Activated CD8-positive, alpha-beta T cell treated with anti-CD3 and anti-CD28 coated beads, Interleukin-2, amount 10 ng/mL, durations not matched to agents 7 days and 5 days (primary cell): ENCODE measurements around the gene DYNLT1. TPM values are rescaled to one million over a fixed set of nuclear protein-coding genes. Genes with fewer than 3 reads are reported as not detected.
"Not testable (repeated sequence)": the region's sequence is repeated elsewhere in the genome, so short reads cannot be mapped to it uniquely, and the experiment has no call there.

Experiments used
- ATAC-seq: fragments of 150-1000 bp; cut with Tn5 transposase; one replicate; pipeline ENCODE4 v1.10.0; 2021; ENCODE audit warnings: moderate library complexity
- CTCF ChIA-PET: fragments of 350-600 bp; sonication (Branson Sonifier 250); formaldehyde crosslinking; loops from one replicate; lab custom pipeline; 2021; ENCODE audit warnings: antibody characterized with exemption; lab: Charles Lee
- POLR2A ChIA-PET: fragments of 350-600 bp; sonication (Branson Sonifier 250); formaldehyde crosslinking; loops from one replicate; lab custom pipeline; 2021; ENCODE audit warnings: antibody characterized with exemption; lab: Charles Lee
- DNase-seq: peaks from one replicate; pipeline ENCODE4 v3.0.0-alpha.2; 2020
- H3K27ac Mint-ChIP-seq: one replicate; pipeline ENCODE4 v1.8.0; 2021; ENCODE audit warnings: mild to moderate bottlenecking, mixed read lengths
- H3K27me3 Mint-ChIP-seq: one replicate; pipeline ENCODE4 v1.8.0; 2021; ENCODE audit warnings: low read depth, mixed read lengths
- H3K36me3 Mint-ChIP-seq: one replicate; pipeline ENCODE4 v1.8.0; 2021; ENCODE audit warnings: low read depth, mixed read lengths
- H3K4me1 Mint-ChIP-seq: one replicate; pipeline ENCODE4 v1.8.0; 2021; ENCODE audit warnings: low read depth, mixed read lengths
- H3K4me3 Mint-ChIP-seq: one replicate; pipeline ENCODE4 v1.8.0; 2021; ENCODE audit warnings: mild to moderate bottlenecking, mixed read lengths
- H3K9me3 Mint-ChIP-seq: one replicate; pipeline ENCODE4 v1.8.0; 2022; ENCODE audit warnings: mixed read lengths; ENCODE audit not compliant: insufficient read depth
- total RNA-seq, 2 experiments: library from RNA; stranded (reverse); gene quantifications; one replicate each; pipeline ENCODE4 v1.2.3, GENCODE V29; 2021

DYNLT1 gene
- total RNA-seq, 2 experiments from 2014 or later, result 79.0 to 86.4 TPM

GRCh38 chr6:158662954-158663624 lies 18.5 kb upstream of the DYNLT1 start:
- peaks cover 46% of the 10 kb centered on the region for H3K4me1 Mint-ChIP-seq
- H3K9me3 Mint-ChIP-seq, result no peaks in the 10 kb centered on the region
- peak overlapping the region; percentile 41 for H3K27ac Mint-ChIP-seq
- POLR2A ChIA-PET, result interaction anchor here (0.8 to 2.4 kb wide), 5 partner anchors 11 to 34 kb away, joined by 3 to 8 read pairs (median 4); partner anchors contain the start of gene DYNLT1
- no peaks in the 10 kb centered on the region for H3K27me3 Mint-ChIP-seq
- peak overlapping the region; percentile 36 for H3K4me3 Mint-ChIP-seq
- DNase-seq (no peak), ATAC-seq (no peak)
- CTCF ChIA-PET, result interaction anchor here (0.8 to 7.1 kb wide), 7 partner anchors 10 to 41 kb away, joined by 3 to 154 read pairs (median 3); partner anchors contain the start of genes DYNLT1 and SYTL3
- peaks cover 66% of the 10 kb centered on the region for H3K36me3 Mint-ChIP-seq

- ChIA-PET CTCF (interaction anchor here (0.8 to 7.1 kb wide), 8 partner anchors 11 to 56 kb away, joined by 3 to 154 read pairs (median 4); partner anchors contain the start of genes DYNLT1 and SYTL3), POLR2A (interaction anchor here (1.0 to 2.4 kb wide), 4 partner anchors 10 to 34 kb away, joined by 3 to 8 read pairs (median 4); partner anchors contain the start of gene DYNLT1)
- H3K27me3 Mint-ChIP-seq, result no peaks in the 10 kb centered on the region
Measured at GRCh38 chr6:158662607-158662953, 18.0 kb upstream of the DYNLT1 start.

GRCh38 chr6:158661156-158661685 lies 16.7 kb upstream of the DYNLT1 start:
- Mint-ChIP-seq H3K27ac (no peak overlapping the region), H3K4me1 (peaks cover 53% of the 10 kb centered on the region), H3K4me3 (no peak overlapping the region), H3K36me3 (peaks cover 60% of the 10 kb centered on the region), H3K9me3 (no peaks in the 10 kb centered on the region), H3K27me3 (no peaks in the 10 kb centered on the region)
- ChIA-PET CTCF (interaction anchor here (0.7 to 7.1 kb wide), 10 partner anchors 10 to 473 kb away, joined by 3 to 154 read pairs (median 6); partner anchors contain the start of genes DYNLT1 and SYTL3), POLR2A (interaction anchor here (0.7 kb wide), 1 partner anchor 289 kb away, joined by 3 read pairs; no protein-coding TSS in a partner anchor)
- ATAC-seq (no peak), DNase-seq (no peak)

More at GRCh38 chr6:158662607-158662953, 18.0 kb upstream of the DYNLT1 start:
- H3K36me3 Mint-ChIP-seq, result peaks cover 64% of the 10 kb centered on the region
- H3K4me3 Mint-ChIP-seq, result no peak overlapping the region
- H3K27ac Mint-ChIP-seq, result no peak overlapping the region
- ATAC-seq (no peak), DNase-seq (no peak)
- H3K4me1 Mint-ChIP-seq, result peaks cover 46% of the 10 kb centered on the region
- H3K9me3 Mint-ChIP-seq, result no peaks in the 10 kb centered on the region

GRCh38 chr6:158660333-158660754 lies 15.8 kb upstream of the DYNLT1 start:
- POLR2A ChIA-PET, result interaction anchor here (2.5 to 2.7 kb wide), 2 partner anchors 11 to 16 kb away, joined by 13 to 19 read pairs; partner anchors contain the start of genes DYNLT1 and SYTL3
- Mint-ChIP-seq H3K4me1 (peaks cover 62% of the 10 kb centered on the region), H3K36me3 (peaks cover 65% of the 10 kb centered on the region), H3K9me3 (no peaks in the 10 kb centered on the region), H3K27me3 (no peaks in the 10 kb centered on the region), H3K4me3 (no peak overlapping the region), H3K27ac (peak overlapping the region; percentile 60)
- ATAC-seq (peak; percentile 69), DNase-seq (peak; percentile 66)
- CTCF ChIA-PET, result interaction anchor here (0.6 to 7.1 kb wide), 21 partner anchors 9 to 1086 kb away, joined by 3 to 154 read pairs (median 5); partner anchors contain the start of genes DYNLT1 and SYTL3

- H3K27me3 Mint-ChIP-seq, ATAC-seq, DNase-seq, POLR2A ChIA-PET, CTCF ChIA-PET, H3K4me3 Mint-ChIP-seq, H3K9me3 Mint-ChIP-seq: not testable (repeated sequence)
- H3K27ac Mint-ChIP-seq, result peak overlapping the region; percentile 9
- H3K36me3 Mint-ChIP-seq, result peaks cover 63% of the 10 kb centered on the region
- peaks cover 77% of the 10 kb centered on the region for H3K4me1 Mint-ChIP-seq
Measured at GRCh38 chr6:158656986-158657385, 12.4 kb upstream of the DYNLT1 start.

GRCh38 chr6:158655569-158656450 lies 11.3 kb upstream of the DYNLT1 start:
- Mint-ChIP-seq H3K4me1 (peaks cover 80% of the 10 kb centered on the region), H3K27me3 (no peaks in the 10 kb centered on the region), H3K36me3 (peaks cover 62% of the 10 kb centered on the region), H3K4me3 (peak overlapping the region; percentile 73), H3K9me3 (no peaks in the 10 kb centered on the region), H3K27ac (peak overlapping the region; percentile 98)
- DNase-seq, result no peak
- ChIA-PET POLR2A (interaction anchor here (1.4 kb wide), 1 partner anchor 11 kb away, joined by 4 read pairs; the partner anchor contains the start of gene DYNLT1), CTCF (interaction anchor here (1.0 to 1.4 kb wide), 3 partner anchors 16 to 36 kb away, joined by 3 to 7 read pairs (median 3); no protein-coding TSS in a partner anchor)
- no peak for ATAC-seq

- Mint-ChIP-seq H3K27ac (peak overlapping the region; percentile 98), H3K36me3 (peaks cover 55% of the 10 kb centered on the region), H3K4me1 (peaks cover 72% of the 10 kb centered on the region), H3K4me3 (peak overlapping the region; percentile 73), H3K9me3 (no peaks in the 10 kb centered on the region), H3K27me3 (no peaks in the 10 kb centered on the region)
- ATAC-seq (no peak), DNase-seq (no peak)
- POLR2A ChIA-PET, result interaction anchor here (1.4 kb wide), 1 partner anchor 11 kb away, joined by 4 read pairs; the partner anchor contains the start of gene DYNLT1
- CTCF ChIA-PET, result interaction anchor here (0.8 to 1.4 kb wide), 5 partner anchors 10 to 434 kb away, joined by 3 to 7 read pairs (median 3); partner anchors contain the start of gene DYNLT1
Measured at GRCh38 chr6:158654960-158655489, 10.5 kb upstream of the DYNLT1 start.

GRCh38 chr6:158654498-158654897 lies 10.0 kb upstream of the DYNLT1 start:
- Mint-ChIP-seq H3K27ac (peak overlapping the region; percentile 98), H3K4me1 (peaks cover 72% of the 10 kb centered on the region), H3K27me3 (no peaks in the 10 kb centered on the region), H3K9me3 (no peaks in the 10 kb centered on the region), H3K4me3 (peak overlapping the region; percentile 73), H3K36me3 (peaks cover 53% of the 10 kb centered on the region)
- ATAC-seq, result no peak
- DNase-seq, result no peak
- POLR2A ChIA-PET, result interaction anchor here (3.7 kb wide), 1 partner anchor 11 kb away, joined by 46 read pairs; the partner anchor contains the start of gene DYNLT1
- CTCF ChIA-PET, result interaction anchor here (0.8 to 9.3 kb wide), 7 partner anchors 7 to 433 kb away, joined by 3 to 88 read pairs (median 4); partner anchors contain the start of gene DYNLT1

- POLR2A ChIA-PET, result interaction anchor here (0.6 to 3.7 kb wide), 5 partner anchors 10 to 516 kb away, joined by 3 to 46 read pairs (median 4); partner anchors contain the start of gene DYNLT1
- H3K27me3 Mint-ChIP-seq, result no peaks in the 10 kb centered on the region
- peak; percentile 97 for DNase-seq
- ATAC-seq, result peak; percentile 78
- peaks cover 72% of the 10 kb centered on the region for H3K4me1 Mint-ChIP-seq
- H3K27ac Mint-ChIP-seq, result peak overlapping the region; percentile 98
- H3K9me3 Mint-ChIP-seq, result no peaks in the 10 kb centered on the region
- CTCF ChIA-PET, result interaction anchor here (0.7 to 9.3 kb wide), 9 partner anchors 8 to 439 kb away, joined by 3 to 88 read pairs (median 4); partner anchors contain the start of gene DYNLT1
- peaks cover 47% of the 10 kb centered on the region for H3K36me3 Mint-ChIP-seq
- peak overlapping the region; percentile 73 for H3K4me3 Mint-ChIP-seq
Measured at GRCh38 chr6:158653577-158654354, 9.2 kb upstream of the DYNLT1 start.
